Subcutaneous adipose tissue (tissue), 4 donors: Measurements from ENCODE around the gene TRPM6. TPM values are rescaled to one million over a fixed set of nuclear protein-coding genes. Genes with fewer than 3 reads are reported as not detected.

ENCODE experiments used
- total RNA-seq, 4 donors: library from RNA; depleted of rRNA; stranded (reverse); fragments of >200 nt; gene quantifications; one replicate each; pipeline ENCODE4 v1.1.0, GENCODE V29; 2016
- TF ChIP-seq, protein P1 (sequence below): fragments of 450-650 bp; IDR thresholded peaks from one replicate; pipeline ENCODE4 v1.5.1; 2016; ENCODE audit warnings: low read depth, mild to moderate bottlenecking, control low read depth, antibody characterized with exemption, moderate library complexity

Gene TRPM6
- total RNA-seq, 4 donors from 2014 or later = 0.17 to 1.9 (median 1.2) TPM

- TF ChIP-seq, protein P1, sequence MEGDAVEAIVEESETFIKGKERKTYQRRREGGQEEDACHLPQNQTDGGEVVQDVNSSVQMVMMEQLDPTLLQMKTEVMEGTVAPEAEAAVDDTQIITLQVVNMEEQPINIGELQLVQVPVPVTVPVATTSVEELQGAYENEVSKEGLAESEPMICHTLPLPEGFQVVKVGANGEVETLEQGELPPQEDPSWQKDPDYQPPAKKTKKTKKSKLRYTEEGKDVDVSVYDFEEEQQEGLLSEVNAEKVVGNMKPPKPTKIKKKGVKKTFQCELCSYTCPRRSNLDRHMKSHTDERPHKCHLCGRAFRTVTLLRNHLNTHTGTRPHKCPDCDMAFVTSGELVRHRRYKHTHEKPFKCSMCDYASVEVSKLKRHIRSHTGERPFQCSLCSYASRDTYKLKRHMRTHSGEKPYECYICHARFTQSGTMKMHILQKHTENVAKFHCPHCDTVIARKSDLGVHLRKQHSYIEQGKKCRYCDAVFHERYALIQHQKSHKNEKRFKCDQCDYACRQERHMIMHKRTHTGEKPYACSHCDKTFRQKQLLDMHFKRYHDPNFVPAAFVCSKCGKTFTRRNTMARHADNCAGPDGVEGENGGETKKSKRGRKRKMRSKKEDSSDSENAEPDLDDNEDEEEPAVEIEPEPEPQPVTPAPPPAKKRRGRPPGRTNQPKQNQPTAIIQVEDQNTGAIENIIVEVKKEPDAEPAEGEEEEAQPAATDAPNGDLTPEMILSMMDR = no peak
Measured at GRCh38 chr9:74817816-74818215, 69.9 kb downstream of the TRPM6 start.

DNA sequence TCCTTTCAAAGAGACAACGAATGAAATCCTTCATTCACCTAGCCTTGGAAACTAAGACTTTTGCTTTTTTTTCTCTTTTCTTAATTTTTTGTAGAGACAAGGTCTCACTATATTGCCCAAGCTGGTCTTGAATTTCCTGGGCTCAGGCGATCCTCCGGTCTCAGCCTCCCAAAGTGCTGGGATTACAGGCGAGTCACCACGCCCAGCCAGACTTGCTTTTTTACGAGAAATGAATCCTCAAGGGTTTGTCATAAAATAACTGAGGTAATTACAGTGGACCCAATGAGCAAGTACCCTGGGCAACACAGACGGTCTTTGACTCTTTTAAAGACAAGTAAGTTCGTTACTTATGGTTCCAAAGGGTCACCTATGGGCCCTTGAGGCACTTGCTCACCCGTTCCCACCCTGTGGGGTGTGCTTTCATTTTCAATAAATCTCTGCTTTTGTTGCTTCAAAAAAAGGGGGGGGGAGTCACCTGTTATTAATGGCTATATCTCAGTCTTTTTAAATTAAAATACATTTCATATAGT, 70.4 kb downstream of the TRPM6 start:
- TF ChIP-seq, protein P1 = no peak

DNA sequence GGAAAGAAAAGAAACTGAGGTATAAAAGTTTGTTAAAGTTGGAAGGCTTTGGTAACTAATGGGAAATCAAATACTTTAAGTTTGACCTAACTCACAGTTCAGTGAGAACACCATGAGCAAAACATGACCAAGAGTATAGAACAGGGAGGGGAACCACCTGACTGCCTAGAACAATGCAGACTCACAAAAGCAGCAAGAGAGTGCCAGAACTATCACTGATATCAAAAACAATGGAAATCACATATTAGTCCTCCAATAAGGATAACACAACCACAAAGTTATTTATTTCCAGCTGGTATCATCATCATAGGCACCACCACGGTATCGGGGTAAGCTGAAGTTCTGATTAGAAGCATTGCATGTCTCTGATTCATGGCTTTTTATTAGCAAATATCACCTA, 77.5 kb downstream of the TRPM6 start:
- TF ChIP-seq, protein P1 = no peak

DNA sequence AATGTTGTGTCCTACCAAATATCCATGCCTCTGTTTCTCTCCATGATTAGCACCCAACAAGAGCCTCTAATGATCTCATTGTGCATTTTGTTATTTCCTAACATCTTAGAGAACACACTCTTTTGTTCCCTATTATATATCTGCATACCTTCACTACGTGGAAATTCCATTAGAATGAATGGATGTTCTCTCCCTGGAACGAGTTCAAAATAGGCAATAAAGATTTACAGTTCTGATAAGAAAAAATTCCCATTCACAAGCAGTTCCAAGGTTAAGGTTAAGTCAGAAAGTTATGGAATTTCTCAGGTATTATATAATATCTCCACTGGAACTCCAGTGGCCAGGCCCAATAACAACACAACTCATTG, 83.7 kb downstream of the TRPM6 start:
- TF ChIP-seq, protein P1 = no peak

DNA sequence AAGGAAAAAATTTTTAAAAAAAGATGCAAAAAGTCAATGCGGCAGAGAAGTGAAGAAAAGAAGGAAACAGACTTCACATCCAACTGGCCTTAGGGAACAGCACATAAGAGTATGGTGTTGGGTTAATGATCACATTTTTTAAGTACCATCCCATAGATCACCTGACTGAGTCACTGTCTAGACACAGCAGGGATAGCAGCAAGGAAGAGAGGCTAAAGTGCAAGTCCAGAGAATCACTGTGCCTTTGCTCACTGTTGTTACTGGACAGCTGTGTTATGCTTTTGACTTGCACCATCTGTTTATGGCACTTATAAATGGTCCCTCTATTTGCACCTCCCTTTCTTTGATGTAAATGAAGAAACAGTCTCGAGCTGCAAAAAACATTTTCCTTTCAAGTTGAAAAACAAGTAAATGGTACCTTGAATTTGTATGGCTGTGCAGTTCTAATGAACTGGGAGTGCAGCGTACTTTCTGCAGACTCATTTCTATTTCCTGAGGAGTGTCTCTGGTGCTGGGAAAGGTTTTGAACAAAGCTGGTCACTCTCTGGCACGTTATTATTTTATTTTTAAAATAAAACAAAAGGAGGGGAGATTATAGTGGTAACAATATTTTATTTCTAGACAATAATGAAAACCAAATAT, 84.2 kb downstream of the TRPM6 start:
- TF ChIP-seq, protein P1 = no peak

- TF ChIP-seq, protein P1 = no peak
Measured at GRCh38 chr9:74800226-74800625, 87.5 kb downstream of the TRPM6 start.

DNA sequence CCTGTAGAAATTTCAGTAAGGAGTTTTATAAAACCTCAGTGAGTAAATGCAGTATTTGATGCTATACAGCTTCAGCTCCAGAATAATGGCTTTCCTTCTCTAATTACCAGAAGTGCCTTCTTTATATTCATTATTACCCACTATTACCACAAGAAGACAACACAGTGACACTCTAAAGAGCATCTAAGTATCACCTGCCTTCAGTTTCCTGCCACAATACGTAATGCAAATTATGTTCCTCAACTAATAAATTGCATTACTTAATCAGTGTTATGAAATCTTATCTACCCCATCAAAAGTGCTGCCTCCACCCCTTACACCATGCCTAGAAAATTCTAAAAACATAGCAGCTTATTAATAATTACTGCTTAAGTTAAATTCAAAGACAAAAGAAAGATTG, 91.9 kb downstream of the TRPM6 start:
- TF ChIP-seq, protein P1 = no peak
